GM12878 (cell line): ENCODE measurements around the gene CSF1R.

Experiments
- RCOR1 ChIP-seq: conservative IDR thresholded peaks from 2 replicates; pipeline ENCODE4 v1.6.1; 2012; ENCODE audit warnings: low read depth, low read length, improper control_type of control experiment
- RFX5 ChIP-seq: IDR thresholded peaks from 2 replicates; pipeline ENCODE4 v1.6.1; 2011; ENCODE audit warnings: low read depth, low read length, improper control_type of control experiment
- TF ChIP-seq, protein P1 (sequence below), 3 experiments: IDR thresholded peaks in 2 of 3; conservative IDR thresholded peaks in 1 of 3; 2 replicates each; pipeline ENCODE4 v1.5.1; 2011; ENCODE audit warnings: low read depth in 3 of 3, low read length in 3 of 3, mild to moderate bottlenecking in 3 of 3, control low read depth in 2 of 3, moderate library complexity in 2 of 3, inconsistent platforms in 1 of 3, mixed read lengths in 1 of 3; ENCODE audit not compliant: control insufficient read depth in 2 of 3, insufficient read depth in 1 of 3; ENCODE audit errors: extremely low read depth in 1 of 3

- TF ChIP-seq, protein P1, sequence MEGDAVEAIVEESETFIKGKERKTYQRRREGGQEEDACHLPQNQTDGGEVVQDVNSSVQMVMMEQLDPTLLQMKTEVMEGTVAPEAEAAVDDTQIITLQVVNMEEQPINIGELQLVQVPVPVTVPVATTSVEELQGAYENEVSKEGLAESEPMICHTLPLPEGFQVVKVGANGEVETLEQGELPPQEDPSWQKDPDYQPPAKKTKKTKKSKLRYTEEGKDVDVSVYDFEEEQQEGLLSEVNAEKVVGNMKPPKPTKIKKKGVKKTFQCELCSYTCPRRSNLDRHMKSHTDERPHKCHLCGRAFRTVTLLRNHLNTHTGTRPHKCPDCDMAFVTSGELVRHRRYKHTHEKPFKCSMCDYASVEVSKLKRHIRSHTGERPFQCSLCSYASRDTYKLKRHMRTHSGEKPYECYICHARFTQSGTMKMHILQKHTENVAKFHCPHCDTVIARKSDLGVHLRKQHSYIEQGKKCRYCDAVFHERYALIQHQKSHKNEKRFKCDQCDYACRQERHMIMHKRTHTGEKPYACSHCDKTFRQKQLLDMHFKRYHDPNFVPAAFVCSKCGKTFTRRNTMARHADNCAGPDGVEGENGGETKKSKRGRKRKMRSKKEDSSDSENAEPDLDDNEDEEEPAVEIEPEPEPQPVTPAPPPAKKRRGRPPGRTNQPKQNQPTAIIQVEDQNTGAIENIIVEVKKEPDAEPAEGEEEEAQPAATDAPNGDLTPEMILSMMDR (IDR thresholded peaks at IDR 0.05 in 2 of 3, conservative IDR thresholded peaks at IDR 0.05 in 1 of 3; ENCODE audit: control insufficient read depth in 2 of 3, extremely low read depth in 1 of 3, insufficient read depth in 1 of 3, low read depth in 3 of 3, low read length in 3 of 3): no peak
- no peak for TF ChIP-seq RCOR1
- no peak for TF ChIP-seq RFX5
Measured at GRCh38 chr5:150103678-150104549, 17.6 kb upstream of the CSF1R start.
